Endothelial cell of umbilical vein (primary cell): ENCODE data around the gene ULK4.
A peak's percentile ranks its signal among the peaks of the same experiment; 100 is the strongest.

Experiments
- CTCF ChIP-seq, 2 donors: IDR thresholded peaks; 1 replicate in 1 of 2; 2 replicates in 1 of 2; pipeline ENCODE4 v1.5.1; 2011; ENCODE audit warnings: low read length in 2 of 2, mild to moderate bottlenecking in 2 of 2, moderate library complexity in 2 of 2, control low read depth in 1 of 2, inconsistent platforms in 1 of 2, low read depth in 1 of 2; ENCODE audit not compliant: insufficient read depth in 1 of 2; ENCODE audit errors: extremely low read depth in 1 of 2
- EZH2 ChIP-seq: IDR thresholded peaks from 2 replicates; pipeline ENCODE4 v1.6.1; 2012; ENCODE audit warnings: borderline replicate concordance, low read depth, mild to moderate bottlenecking, moderate library complexity, low read length, inconsistent platforms; ENCODE audit not compliant: severe bottlenecking
- JUN ChIP-seq: IDR thresholded peaks from 2 replicates; pipeline ENCODE4 v1.6.1; 2011; ENCODE audit warnings: borderline replicate concordance, low read depth; ENCODE audit not compliant: insufficient read length, insufficient read depth

DNA sequence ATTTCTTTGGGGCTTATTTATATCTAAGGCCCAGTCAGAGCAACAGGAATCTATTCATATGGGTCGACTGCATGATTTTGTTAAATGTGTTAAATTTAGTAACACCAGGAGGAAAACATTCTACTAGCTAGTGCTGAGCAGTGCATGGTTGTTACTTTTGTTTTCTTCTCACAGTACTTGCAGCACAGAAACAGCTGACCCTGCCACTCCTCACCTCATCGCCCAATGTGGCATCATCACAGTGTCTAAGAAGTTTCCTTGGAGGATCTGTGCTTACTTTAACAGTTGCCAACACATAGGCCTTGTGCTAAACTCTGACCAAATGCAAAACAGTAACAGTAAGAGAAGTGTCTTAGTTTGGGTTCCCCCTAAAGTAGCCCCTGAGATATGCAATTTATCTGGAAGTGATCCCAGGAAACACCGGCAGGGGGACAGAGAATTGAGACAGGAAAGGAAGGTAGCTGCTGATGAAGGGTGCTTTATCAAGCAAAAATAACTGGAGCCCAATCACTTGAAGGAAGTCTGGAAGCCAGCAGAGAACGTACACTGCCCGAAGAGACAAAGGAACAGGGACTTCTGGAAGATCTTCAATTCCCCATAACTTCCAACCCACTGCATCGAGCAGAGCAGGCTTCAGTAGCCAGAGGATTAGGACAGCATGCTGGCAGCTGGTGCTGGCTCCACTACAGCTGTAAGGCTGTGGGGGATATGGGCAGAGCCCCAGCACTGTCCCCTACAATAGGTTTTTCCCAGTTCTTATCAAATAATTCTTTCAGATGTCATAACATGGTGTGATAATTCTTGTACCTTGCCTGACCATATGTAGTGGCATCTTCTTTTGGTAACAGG lies 36.0 kb upstream of the ULK4 start:
- peak; percentile 17 to 27 for TF ChIP-seq CTCF (IDR thresholded peaks at IDR 0.05; ENCODE audit: extremely low read depth in 1 of 2, insufficient read depth in 1 of 2, low read depth in 1 of 2, low read length in 2 of 2)
- no peak for TF ChIP-seq EZH2
- no peak for TF ChIP-seq JUN
